Measurements from ENCODE around the gene MRM2.

Gene MRM2

DNA sequence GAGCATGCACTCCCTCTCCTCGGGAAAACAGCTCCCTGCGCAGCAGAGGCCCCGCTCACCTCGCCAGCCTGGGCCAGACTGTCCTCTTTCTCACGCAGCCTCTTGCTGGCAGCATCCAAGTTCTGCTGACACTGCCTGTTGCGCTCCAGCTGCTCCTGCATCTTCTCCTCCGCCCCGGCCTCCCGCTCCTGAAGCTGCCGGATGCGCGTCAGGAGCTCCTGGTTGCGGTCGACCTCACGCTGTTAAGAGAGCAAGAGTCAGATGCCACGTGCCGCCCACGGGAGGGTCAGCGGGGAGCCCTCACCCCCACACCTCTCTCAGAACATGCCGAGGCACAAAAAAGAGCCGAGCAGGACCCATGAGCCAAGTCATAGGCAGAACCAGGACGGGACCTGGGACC, 19.5 kb downstream of the MRM2 start:
- DNase-seq (ENCODE audit: low spot score) = no peak

DNA sequence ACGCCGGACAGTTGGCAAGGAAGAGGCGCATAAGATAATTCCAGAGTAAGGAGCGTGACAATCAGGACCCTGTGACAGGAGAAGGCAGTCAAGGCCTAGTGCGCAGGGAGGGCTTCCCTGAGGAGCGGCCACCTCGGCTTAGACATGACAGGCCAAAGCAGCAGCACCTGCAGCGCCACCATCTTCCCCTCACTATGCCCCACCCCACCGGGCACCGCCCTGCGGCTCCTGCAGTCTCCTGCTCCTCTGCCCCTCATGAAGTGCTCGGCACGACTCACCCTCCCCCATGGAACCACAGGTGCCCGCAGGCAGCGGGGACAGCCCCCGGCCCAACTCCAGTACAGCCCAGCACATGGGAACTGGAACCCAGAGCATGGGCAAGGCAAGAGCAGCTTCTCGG, 21.1 kb downstream of the MRM2 start:
- no peak for DNase-seq (ENCODE audit: low spot score)

DNA sequence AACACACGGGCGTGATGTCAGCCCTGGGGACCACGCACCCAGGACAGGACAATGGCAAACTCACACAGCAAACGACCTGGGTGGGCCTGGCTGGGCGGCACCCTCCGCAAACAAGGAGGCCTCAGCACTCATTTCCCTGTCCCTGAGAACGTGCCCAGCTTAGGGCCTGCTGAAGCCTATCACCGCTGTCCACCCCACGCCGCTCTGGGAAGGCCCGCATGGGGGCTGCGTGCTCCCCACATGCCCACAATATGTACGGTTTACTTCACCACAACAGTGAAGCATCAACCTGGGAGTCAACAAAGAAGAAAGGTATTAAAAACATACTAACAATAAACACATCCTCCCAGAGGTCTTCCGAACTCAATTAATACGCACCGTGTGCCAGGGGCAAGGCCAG, 21.5 kb downstream of the MRM2 start:
- DNase-seq (ENCODE audit: low spot score) = no peak

DNA sequence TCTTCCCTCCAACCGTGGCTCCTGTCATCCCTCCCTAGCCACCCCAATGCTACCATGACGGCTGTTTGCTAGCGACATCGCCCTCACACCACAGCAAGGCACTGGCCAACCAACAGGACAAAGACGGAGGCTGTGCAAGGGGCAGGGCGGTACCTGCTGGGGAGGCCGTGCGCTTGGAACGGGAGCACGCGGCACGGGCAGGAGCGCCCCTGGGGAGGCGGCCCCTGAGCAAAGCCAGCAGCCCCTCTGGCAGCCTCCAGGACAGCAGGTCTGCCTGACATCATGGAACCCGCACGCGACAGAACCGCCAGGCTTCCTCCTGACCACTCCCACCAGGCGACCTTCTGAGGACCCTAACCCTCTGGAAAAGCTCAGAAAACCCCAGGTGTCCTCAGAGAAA, 22.0 kb downstream of the MRM2 start:
- no peak for DNase-seq (ENCODE audit: low spot score)

DNA sequence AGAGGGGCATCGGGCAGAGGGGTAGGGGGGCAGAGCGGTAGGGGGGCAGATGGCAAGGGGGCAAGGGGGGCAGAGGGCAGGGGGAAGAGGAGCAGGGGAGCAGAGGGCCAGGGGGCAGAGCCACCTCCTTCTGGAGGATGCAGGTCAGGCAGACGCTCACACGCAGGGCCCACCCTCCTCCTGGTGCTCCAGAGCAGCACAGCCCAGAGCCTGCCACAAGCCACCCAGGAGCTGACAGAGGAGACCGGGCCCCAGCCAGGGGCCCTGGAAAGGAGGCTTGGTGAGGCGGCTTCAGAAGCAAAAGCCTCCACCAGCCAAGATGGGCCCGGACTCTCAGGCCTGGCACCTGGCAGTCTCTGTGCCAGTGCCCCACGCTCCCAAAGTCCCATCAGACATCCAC, 22.4 kb downstream of the MRM2 start:
- no peak for DNase-seq (ENCODE audit: low spot score)

DNA sequence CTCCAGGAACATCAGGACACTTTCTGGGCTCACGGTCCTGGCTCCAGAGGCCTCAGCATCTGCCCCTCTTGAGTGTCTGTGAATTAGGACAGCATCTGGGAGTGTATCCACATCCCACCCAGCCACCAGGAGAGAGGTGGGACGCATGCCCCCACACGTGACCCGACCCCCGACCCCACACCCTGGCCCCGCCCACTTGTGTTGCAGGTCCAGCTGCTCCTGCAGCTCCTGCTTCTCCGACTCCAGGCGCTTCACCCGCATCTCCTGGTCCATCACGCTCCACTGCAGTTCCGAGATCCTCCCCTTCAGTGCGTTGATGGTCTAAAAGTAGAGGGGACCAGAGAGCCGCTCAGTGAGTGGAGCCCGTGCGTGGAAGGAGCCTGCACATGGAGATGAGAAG, 22.9 kb downstream of the MRM2 start:
- no peak for DNase-seq (ENCODE audit: low spot score)

DNA sequence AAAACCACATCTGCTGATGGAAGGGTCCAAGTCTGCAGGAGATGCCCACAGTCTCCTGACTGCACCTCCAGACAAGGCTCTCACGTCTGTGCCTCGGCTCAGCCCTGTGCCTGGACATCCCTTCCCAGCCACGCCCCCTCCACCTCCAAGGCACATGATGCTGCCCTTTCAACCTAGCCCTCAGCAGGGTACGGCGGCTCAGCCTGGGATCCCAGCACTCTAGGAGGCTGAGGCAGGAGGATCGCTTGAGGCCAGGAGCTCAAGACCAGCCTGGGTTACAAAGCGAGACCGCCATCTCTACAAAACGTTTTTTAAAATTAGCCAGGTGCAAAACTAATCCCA, 23.6 kb downstream of the MRM2 start:
- DNase-seq (ENCODE audit: low spot score) = no peak

DNA sequence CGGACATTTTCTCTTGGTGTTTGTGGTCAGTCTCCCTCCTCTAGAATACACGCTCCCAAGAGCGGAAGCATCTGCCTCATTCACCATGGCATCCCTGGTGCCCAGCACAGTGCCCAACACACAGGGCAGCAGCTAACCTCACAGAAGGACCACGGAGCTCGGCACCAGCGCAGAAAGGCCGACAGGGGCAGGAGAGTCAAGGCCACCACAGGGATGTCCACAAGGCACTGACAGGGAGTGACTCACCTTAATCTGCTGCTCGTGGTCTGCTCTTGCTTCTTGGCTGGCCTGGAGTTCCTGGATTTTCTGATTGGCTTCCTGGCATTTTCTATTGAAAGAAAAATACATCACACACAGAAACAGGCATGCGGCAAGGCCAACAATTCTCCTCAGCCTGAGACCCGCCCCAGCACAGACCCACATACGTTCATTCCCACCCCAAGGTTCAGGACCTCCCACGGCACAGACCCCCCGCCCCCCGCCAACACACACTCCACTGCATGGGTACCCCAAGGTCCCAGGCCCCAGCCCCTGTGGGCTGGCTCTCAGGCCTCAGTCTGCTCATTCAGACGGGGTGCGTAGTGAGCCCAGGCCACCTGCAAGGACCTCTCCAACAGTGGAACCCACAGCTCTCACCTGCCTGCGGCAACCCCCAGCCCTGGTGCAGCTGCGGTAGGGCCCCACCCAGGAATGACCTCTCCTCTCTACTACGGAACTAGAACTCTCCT, 24.1 kb downstream of the MRM2 start:
- no peak for DNase-seq (ENCODE audit: low spot score)

DNA sequence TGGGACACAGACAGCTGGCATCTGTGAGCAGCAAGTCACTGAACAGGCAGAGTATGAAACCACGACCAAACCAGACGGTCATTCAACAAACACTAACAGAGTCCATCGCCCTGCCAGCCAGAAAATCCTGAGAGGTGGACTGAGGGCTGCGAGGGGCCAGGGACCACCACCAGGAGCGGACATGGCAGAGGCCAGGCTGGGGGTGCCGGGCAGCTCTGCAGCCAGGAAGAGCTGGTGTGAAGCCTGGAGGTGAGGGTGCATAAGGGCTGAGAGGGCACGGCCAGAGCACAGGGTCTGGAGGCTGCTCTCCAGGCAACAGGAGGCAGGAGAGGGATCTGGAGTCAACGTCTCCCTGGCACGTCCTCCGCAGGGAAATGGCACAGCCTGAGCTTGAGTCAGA, 24.8 kb downstream of the MRM2 start:
- no peak for DNase-seq (ENCODE audit: low spot score)

GRCh38 chr7:2215851-2216250, 26.2 kb downstream of the MRM2 start:
- no peak for DNase-seq (ENCODE audit: low spot score)

GRCh38 chr7:2214636-2215035, 27.4 kb downstream of the MRM2 start:
- DNase-seq (ENCODE audit: low spot score) = no peak

DNA sequence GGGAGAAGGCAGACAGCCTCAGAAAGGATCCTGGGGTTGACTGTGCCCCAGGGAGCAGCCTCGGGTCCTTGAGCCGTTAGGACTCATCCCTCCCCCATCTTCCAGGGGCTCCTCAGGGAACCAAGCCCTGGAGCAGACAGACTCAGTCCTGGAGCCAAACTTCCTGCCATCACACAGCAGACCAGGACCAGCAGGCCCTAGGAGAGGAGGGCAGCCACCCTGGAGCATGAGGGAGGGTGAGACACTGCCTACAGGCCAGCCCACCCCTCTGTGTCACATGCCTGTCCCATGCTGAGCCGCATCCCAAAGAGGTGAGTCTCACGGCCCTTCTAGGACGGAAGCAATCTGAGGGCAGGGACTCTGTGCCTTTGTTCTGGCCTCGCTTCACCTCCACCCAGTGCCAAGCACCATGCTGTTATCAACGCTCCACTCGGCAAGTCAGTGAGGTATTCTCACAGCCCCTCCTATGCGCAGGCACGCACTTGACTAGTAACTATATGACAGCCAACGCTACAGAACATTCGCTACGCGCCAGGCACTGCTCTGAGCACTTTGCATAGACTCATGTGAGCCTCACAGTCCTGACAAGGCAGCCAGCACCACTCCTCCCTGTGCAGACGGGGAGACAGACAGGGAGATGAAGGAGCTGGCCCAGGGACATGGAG, 28.3 kb downstream of the MRM2 start:
- no peak for DNase-seq (ENCODE audit: low spot score)

- DNase-seq (ENCODE audit: low spot score) = no peak
Measured at GRCh38 chr7:2212906-2213305, 29.1 kb downstream of the MRM2 start.

DNA sequence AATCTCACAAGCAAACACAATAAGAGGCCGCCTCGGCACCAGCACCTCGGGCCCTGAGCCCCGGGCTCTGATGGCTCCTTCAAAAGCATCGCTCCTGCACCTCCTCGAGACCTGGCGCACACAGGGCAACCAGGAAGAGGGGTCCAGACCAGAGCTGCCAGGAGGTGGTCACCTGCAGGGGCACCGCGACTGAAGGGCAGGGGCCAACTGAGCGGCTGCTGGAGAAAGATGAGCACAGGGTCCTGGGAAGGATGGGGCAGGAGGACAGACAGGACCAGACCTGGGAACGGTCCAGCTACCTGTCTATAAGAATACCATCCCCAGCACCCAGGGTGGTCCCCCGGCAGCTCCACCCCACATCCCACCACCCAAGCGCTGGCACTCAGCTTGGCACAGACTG, 30.1 kb downstream of the MRM2 start:
- no peak for DNase-seq (ENCODE audit: low spot score)

GRCh38 chr7:2211259-2211880, 30.6 kb downstream of the MRM2 start:
- no peak for DNase-seq (ENCODE audit: low spot score)

DNA sequence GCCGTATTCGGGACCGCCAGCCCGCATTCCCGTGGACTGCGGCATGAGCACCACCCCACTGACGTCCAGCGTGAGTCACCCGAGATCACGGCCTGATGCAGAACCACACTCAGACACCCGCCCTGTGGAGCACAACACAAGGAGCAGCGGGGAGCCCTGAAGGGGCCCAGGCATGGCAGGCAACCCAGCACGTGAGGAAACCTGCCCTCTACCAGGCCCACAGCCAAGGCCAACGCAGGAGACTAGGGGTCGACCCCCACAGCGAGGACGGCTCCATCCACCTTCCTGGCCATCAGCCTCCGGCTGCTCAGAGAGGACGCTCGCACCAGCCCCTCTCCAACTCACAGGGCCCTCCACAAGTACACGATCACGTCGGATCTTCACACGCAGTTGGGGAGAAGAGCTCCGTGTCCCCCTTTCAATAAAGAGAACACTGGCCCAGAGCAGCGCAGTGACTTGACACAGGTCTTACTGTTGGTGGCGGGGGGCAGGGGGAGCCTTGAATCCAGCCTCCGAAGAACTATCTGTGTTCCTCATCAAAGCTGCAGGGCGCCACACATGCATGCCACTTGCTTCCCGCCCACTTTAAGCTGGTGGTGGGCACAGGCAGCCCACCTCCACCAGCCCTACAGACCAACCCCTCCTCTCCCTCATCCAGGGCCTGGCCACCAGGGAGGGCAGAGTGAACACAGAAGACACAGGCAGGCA, 31.3 kb downstream of the MRM2 start:
- DNase-seq (ENCODE audit: low spot score) = no peak

DNA sequence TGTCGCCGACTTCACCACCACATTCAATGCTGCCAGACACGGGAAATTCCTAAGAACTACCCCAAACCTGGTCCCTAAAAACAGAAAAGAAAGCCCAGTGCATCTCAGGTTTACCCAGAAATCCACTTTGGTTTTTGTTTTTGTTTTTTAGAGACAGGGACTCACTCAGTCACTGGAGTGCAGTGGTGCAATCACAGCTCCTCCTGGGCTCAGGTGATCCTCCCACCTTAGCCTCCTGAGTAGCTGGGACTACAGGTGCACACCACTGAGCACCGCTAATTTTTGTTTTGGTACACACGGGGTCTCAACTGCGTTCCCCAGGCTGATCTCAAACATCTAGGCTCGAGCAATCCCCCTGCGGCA, 32.1 kb downstream of the MRM2 start:
- DNase-seq (ENCODE audit: low spot score) = no peak

DNA sequence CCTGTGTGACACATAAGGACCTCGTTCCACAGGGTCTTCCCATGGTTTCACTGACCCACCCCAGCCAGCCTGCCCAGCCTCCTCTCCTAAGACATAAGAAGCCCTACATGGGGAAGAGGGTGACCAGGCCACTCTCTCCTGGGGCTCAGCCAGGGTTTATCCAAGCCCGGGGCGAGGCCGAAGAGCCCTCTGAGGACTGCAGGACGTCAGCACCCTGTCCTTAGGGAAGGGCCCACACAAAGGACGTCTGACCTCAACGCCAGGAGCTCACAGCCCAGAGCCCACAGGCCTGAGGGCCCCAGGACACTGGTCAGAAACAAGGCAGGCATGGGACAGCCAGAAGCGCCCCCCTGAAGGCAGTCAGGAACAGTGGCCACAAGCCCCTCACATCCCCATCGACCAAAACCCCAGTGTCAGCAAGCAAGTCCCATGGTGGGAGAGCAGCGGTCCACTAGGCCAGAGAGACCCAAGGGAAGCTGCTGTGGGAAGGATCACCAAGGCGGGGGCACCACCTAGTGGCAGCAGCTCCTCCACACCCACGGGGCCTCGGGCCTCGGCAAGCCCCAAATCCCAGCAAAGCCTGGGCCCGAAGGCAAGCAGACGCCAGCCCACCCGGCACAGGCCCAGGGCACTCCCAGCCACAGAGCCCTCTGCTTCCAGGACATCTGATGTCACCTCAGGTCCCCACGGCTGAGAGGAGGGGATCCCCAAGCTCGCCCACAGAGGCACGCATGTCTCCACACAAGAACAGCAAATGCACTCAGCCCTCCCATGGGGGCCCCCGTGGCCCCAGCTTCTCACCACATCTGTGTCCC, 32.7 kb downstream of the MRM2 start:
- DNase-seq (ENCODE audit: low spot score) = peak; percentile 91

DNA sequence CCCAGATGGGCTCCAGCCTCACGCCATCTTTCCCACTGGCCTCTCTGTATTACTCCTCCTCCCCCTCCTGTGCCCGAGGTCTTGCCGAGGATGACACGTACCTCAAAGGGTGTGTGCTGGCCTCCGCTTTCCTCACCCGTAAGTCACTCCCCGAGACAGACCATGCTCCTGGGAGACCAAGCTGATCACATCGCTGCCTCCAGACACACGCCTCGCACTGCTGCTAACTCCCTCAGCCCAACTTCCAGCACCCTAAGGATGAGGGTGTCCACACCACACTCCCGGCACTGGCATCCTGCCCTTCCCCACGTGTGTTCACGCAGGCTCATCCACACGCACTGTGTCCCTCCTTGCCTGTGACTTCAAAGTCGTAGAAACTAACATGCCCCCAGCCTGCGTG, 33.3 kb downstream of the MRM2 start:
- DNase-seq (ENCODE audit: low spot score) = no peak

DNA sequence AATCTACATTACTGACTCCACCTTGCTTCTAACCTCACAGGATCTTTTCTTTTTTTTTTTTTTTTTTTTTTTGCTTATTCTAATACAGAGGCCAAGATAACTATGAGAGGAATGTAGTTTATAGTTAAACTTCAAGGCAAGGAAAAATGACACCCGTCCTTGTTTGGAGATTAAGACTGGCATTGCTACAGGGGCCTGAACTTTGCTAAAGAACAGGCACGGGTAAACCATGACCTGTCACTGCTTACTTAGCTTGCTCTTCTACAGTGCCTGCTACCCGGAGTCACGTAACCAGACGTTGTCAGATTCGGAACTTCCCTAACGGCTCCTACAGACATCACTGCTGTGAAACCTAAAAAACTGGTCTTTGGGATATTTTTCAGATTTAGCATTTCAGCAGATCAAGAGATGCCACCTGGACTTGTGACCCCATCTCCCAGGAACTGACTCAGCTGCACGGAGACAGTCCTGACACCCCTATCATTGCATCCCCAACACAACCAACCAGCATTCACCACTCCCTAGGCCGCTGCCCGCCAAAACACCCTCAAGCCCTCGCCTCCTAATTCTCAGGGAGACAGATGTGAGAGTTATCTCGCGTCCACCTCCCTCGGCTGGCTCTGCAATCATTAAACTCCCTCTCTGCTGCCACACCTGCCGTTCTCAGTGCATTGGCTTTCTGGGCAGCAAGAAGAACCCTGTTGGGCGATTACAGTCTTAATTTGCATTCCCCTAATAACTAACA, 36.8 kb downstream of the MRM2 start:
- no peak for DNase-seq (ENCODE audit: low spot score)

GRCh38 chr7:2204446-2204845, 37.6 kb downstream of the MRM2 start:
- no peak for DNase-seq (ENCODE audit: low spot score)

Data from D341Med (cell line).